Raji (cell line): ENCODE measurements around the gene CAMK2N1.

Source experiments
- POLR2A ChIP-seq: IDR thresholded peaks from 2 replicates; pipeline ENCODE4 v1.6.1; 2011; ENCODE audit warnings: low read depth, low read length, control low read depth; ENCODE audit not compliant: insufficient read depth

Gene CAMK2N1

DNA sequence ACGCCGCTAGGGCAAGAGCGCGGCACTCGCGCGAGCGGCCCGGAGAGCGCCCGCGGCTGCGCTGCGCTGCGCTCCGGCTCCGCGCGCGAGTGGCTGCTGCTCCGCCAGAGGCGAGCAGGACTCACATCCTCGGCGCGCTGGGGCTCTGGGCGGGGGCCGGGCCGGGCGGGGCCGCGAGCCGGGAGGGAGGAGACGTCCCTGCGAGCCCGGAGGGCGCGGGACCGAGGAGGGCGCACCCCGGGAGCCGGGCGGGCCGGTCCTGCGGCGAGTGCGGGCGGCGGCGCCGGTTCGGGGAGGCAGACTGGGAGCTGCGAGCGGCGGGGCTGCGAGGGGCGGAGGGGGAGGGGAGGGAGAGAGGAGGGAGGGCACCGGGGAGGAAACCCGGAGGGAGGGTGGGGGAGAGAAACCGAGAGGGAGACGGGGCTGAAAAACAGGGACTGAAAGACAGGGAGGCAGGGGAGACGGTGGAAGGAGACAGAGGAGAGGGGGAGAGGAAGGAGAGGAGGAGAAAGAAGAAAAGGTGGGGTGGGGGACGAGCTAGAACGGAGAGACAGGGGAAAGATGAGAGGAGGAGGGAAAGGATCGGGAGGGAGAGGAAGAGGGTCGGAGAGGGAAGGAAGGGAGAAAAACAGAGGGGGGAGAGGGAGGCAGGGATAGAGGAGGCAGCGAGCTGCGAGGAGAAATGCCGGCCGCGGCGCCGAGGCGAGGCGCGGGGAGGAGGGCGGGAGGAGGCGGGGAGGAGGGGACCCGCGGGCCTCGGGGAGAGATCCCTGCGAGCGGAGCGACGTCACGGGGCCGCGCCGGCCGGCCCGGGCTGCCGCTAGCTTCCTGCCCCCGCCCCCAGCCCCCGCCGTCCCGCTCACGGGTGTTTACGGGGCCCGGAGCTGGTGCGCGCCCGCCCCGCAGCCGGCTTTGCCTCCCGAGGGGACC, at the start of gene CAMK2N1:
CAMK2N1 (minus strand) TSS at position 684 of the 930 bp plus-strand sequence. CDS start 831 bp downstream, outside the sequence.
- no peak for TF ChIP-seq POLR2A

- no peak for TF ChIP-seq POLR2A
Measured at GRCh38 chr1:20534659-20535417, 48.8 kb upstream of the CAMK2N1 start.

- no peak for TF ChIP-seq POLR2A
Measured at GRCh38 chr1:20533635-20534034, 47.6 kb upstream of the CAMK2N1 start.

- TF ChIP-seq POLR2A, result no peak
Measured at GRCh38 chr1:20530901-20531300, 44.9 kb upstream of the CAMK2N1 start.

- TF ChIP-seq POLR2A, result no peak
Measured at GRCh38 chr1:20530306-20530705, 44.3 kb upstream of the CAMK2N1 start.

GRCh38 chr1:20528221-20528620, 42.2 kb upstream of the CAMK2N1 start:
- no peak for TF ChIP-seq POLR2A

DNA sequence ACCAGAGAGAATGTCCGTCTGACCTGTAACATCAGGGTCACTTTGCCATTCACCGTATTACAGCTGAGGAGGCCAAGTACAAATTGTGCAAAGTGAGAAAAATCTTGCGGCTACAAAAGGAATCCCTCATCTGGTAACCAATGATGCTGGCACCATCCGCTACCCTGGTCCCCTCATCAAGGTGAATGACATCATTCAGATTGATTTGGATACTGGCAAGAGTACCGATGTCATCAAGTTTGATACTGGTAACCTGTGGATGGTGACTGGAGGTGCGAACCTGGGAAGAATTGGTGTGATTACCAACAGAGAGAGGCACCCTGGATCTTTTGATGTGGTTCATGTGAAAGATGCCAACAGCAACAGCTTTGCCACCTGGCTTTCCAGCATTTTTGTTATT, 40.3 kb upstream of the CAMK2N1 start:
- no peak for TF ChIP-seq POLR2A

DNA sequence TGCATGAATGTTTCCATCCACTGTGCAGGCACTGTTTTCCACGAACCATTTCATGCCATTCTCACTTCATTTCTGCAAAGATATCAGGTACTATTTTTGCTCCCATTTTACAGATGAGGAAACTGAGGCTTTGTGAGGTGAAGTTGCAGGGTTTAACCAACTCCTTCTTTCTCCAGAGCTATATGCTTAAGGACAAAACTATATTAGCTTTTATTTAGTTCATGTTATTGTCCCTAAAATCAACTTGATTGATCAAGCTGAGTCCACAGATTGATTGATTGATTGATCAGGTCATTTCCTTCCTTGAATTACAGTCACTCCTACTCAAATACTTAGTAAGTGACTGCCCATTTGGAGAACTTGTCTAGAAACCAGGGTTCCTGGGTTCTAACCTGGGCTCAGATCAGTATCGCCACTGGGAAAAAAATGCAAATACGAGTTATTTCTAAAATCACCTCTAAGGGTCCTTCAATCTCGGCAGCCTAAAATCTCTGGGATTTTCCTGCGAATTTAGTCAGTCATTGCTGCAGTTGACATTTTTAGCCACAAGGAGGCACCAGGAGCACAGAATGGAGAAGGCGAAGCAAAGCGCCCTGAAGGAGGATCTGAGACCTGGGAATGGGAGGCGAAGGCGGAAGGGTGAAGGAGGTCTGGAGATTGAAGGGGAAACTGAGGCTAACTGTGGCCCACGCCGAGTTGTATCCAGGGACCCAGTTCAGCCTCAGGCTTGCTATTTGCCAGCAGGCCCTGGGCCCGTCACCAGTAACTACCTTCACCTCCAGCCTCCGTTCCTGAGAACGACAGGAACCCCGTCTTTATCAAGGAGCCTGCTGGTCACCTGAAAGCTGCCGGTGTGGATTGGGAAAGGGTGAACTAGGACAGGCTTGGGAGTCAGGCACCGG, 36.2 kb upstream of the CAMK2N1 start:
- no peak for TF ChIP-seq POLR2A

- no peak for TF ChIP-seq POLR2A
Measured at GRCh38 chr1:20511518-20512428, 25.8 kb upstream of the CAMK2N1 start.

DNA sequence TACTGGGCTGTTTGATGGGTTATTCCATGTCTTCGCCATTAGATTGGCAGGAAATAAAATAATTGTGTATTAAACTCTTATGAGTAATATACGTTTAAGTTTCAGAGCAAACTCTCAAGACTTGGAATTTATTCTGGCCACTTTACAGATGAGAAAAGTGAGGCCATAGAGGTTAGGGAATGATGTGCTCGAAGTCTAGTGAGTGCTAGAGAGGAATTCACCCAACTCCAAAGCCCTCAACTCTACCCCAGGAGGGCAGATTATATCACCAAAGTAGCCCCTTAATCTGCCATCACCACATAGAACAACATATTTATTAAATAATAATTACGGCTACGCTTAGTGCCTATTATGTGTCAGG, 22.4 kb upstream of the CAMK2N1 start:
- no peak for TF ChIP-seq POLR2A

- TF ChIP-seq POLR2A, result peak; percentile 79
Measured at GRCh38 chr1:20507564-20508410, 21.8 kb upstream of the CAMK2N1 start, which contains the start of gene MUL1. Gene MUL1 (minus strand): TSS chr1:20508151. CDS start chr1:20508024, 127 bp downstream.

- no peak for TF ChIP-seq POLR2A
Measured at GRCh38 chr1:20507248-20507563, 21.2 kb upstream of the CAMK2N1 start.

DNA sequence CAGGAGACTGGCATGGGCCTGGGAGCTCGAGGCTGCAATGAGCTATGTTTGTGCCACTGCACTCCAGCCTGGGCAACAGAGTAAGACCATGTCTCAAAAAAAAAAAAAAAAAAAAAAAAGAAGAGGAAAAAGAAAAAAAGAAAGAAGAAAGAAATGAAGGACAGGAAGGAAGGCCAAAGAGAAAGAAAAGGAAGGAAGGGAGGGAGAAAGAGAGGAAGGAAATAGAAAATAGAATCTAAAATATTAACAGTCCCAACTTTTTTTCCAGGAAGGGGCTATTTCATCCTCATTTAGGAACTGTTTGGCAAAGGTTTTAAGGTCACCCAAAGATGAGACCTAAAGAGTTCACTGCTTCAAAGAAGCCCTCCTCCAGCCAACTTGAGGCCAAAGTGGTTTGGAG, 19.5 kb upstream of the CAMK2N1 start:
- TF ChIP-seq POLR2A, result no peak

GRCh38 chr1:20500716-20501115, 14.7 kb upstream of the CAMK2N1 start:
- TF ChIP-seq POLR2A, result no peak

- TF ChIP-seq POLR2A, result no peak
Measured at GRCh38 chr1:20499718-20500117, 13.7 kb upstream of the CAMK2N1 start.
